ENCODE results near the gene RABGAP1L.
A peak's percentile ranks its signal among the peaks of the same experiment; 100 is the strongest.

Gene RABGAP1L

GRCh38 chr1:174159252-174160108 is at the start of gene RABGAP1L:
TSS of gene RABGAP1L (plus strand) at chr1:174159520.
- H3K36me3 ChIP-seq (ENCODE audit: insufficient read depth): no peaks in the 10 kb centered on the region
- H3K4me2 ChIP-seq: peak within 1 kb of the TSS; percentile 87
- TF ChIP-seq CTCF (conservative IDR thresholded peaks at IDR 0.05; ENCODE audit: low read depth, low read length): no peak
- peak within 1 kb of the TSS; percentile 76 for H3K9ac ChIP-seq
- no peaks in the 10 kb centered on the region for H4K20me1 ChIP-seq (ENCODE audit: insufficient read depth)
- H3K4me3 ChIP-seq (IDR thresholded peaks at IDR 0.05; ENCODE audit: insufficient read depth, low read depth, low read length): peak within 1 kb of the TSS; percentile 94
- peaks cover 40% of the 10 kb centered on the region for H3K79me2 ChIP-seq (ENCODE audit: insufficient read depth, low read depth)
- H3K27me3 ChIP-seq (ENCODE audit: insufficient read depth, low read depth): no peaks in the 10 kb centered on the region
- peak within 1 kb of the TSS; percentile 66 for H3K27ac ChIP-seq
- peaks cover 72% of the 10 kb centered on the region for H3K4me1 ChIP-seq (ENCODE audit: low read depth, poor library complexity, severe bottlenecking)
- H2AFZ ChIP-seq (ENCODE audit: low read depth): peak within 1 kb of the TSS; percentile 80

- no peak for TF ChIP-seq CTCF (conservative IDR thresholded peaks at IDR 0.05; ENCODE audit: low read depth, low read length)
- Histone ChIP-seq H3K27ac (no peak overlapping the region), H3K4me3 (IDR thresholded peaks at IDR 0.05; ENCODE audit: insufficient read depth, low read depth, low read length) (no peak overlapping the region), H3K9ac (no peak overlapping the region), H3K27me3 (ENCODE audit: insufficient read depth, low read depth) (no peaks in the 10 kb centered on the region), H3K4me1 (ENCODE audit: low read depth, poor library complexity, severe bottlenecking) (no peaks in the 10 kb centered on the region), H3K4me2 (no peak overlapping the region), H2AFZ (ENCODE audit: low read depth) (no peak overlapping the region), H4K20me1 (ENCODE audit: insufficient read depth) (no peaks in the 10 kb centered on the region), H3K79me2 (ENCODE audit: insufficient read depth, low read depth) (no peaks in the 10 kb centered on the region), H3K36me3 (ENCODE audit: insufficient read depth) (no peaks in the 10 kb centered on the region)
These were observed 49.3 kb upstream of the RABGAP1L start for GRCh38 chr1:174110053-174110452.

- no peak overlapping the region for H2AFZ ChIP-seq (ENCODE audit: low read depth)
- no peaks in the 10 kb centered on the region for H3K27me3 ChIP-seq (ENCODE audit: insufficient read depth, low read depth)
- no peaks in the 10 kb centered on the region for H3K4me1 ChIP-seq (ENCODE audit: low read depth, poor library complexity, severe bottlenecking)
- H3K4me3 ChIP-seq (IDR thresholded peaks at IDR 0.05; ENCODE audit: insufficient read depth, low read depth, low read length): no peak overlapping the region
- H3K27ac ChIP-seq: no peak overlapping the region
- H4K20me1 ChIP-seq (ENCODE audit: insufficient read depth): no peaks in the 10 kb centered on the region
- no peak for TF ChIP-seq CTCF (conservative IDR thresholded peaks at IDR 0.05; ENCODE audit: low read depth, low read length)
- H3K4me2 ChIP-seq: no peak overlapping the region
- H3K79me2 ChIP-seq (ENCODE audit: insufficient read depth, low read depth): no peaks in the 10 kb centered on the region
- H3K36me3 ChIP-seq (ENCODE audit: insufficient read depth): no peaks in the 10 kb centered on the region
- H3K9ac ChIP-seq: no peak overlapping the region
These were observed 46.7 kb upstream of the RABGAP1L start for GRCh38 chr1:174112489-174113162.

- TF ChIP-seq CTCF (conservative IDR thresholded peaks at IDR 0.05; ENCODE audit: low read depth, low read length): no peak
- Histone ChIP-seq H3K4me1 (ENCODE audit: low read depth, poor library complexity, severe bottlenecking) (no peaks in the 10 kb centered on the region), H2AFZ (ENCODE audit: low read depth) (no peak overlapping the region), H4K20me1 (ENCODE audit: insufficient read depth) (no peaks in the 10 kb centered on the region), H3K27ac (no peak overlapping the region), H3K27me3 (ENCODE audit: insufficient read depth, low read depth) (no peaks in the 10 kb centered on the region), H3K36me3 (ENCODE audit: insufficient read depth) (no peaks in the 10 kb centered on the region), H3K79me2 (ENCODE audit: insufficient read depth, low read depth) (no peaks in the 10 kb centered on the region), H3K9ac (no peak overlapping the region), H3K4me2 (no peak overlapping the region), H3K4me3 (IDR thresholded peaks at IDR 0.05; ENCODE audit: insufficient read depth, low read depth, low read length) (no peak overlapping the region)
These were observed 45.2 kb upstream of the RABGAP1L start for GRCh38 chr1:174114106-174114505.
